ENCODE data around the gene GNS.

Gene GNS

DNA sequence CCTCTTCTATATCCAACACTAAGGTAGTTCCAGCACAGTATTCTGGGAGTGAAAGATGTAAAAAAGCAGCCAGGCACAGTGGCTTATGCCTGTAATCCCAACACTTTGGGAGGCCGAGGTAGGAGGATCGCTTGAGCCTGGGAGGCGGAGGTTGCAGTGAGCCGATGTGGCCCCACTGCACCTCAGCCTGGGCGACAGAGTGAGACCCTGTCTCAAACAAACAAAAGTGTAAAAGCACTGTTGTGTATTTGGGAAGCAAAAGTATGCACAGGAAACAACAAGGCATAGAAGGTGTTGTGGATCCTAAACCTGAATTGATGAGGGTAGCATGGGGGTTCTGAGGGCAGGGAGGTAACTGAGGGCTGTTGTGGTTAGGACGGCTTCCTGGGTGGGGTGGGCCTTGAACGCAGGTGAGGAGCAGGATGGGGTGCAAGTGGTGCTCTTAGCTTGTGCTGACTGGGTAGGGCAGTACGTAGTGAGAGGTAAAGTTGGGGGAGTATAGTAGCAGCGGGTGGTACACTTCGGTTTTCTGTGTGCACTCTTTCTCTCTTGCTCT lies 84.8 kb downstream of the GNS start:
- peak in 1 of 2 donors; percentile 31 for DNase-seq (ENCODE audit: low read depth in 2 of 2)

DNA sequence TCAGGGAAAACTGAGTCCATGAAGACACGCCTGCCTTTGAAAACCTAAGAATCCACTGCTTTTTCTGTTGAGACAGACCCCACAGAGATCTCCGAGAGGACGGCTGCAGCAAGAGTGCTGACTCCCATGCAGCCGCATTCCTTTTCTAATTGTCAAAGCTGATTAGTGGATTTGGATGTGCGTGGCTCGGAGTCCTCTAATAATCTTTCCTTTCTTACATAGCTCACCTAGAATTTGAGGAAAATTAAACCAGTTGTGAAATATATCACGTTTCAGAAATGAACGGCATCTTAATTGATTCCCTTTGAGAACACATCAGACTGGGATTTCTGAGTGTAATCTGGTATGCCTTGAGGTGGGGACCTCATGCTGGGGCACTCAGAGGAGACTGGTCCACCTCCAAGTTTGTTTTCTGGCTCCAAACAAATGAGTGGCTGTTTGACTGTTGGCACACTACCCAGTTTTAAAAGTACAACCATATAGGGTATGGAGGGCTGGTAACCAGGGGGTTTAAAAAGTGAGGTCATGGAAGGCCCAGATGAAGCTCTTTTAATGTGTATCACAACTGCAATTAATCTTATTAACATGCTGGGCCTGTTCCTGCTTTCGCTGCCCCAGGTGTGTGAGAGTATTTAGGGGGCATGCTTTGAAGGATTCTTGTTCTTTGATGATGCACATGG lies 85.6 kb downstream of the GNS start:
- DNase-seq (ENCODE audit: low read depth in 2 of 2) = no peak

GRCh38 chr12:64672925-64673409 lies 86.2 kb downstream of the GNS start:
- no peak for DNase-seq (ENCODE audit: low read depth in 2 of 2)

- no peak for DNase-seq (ENCODE audit: low read depth in 2 of 2)
Measured at GRCh38 chr12:64671681-64672080, 87.5 kb downstream of the GNS start.

DNA sequence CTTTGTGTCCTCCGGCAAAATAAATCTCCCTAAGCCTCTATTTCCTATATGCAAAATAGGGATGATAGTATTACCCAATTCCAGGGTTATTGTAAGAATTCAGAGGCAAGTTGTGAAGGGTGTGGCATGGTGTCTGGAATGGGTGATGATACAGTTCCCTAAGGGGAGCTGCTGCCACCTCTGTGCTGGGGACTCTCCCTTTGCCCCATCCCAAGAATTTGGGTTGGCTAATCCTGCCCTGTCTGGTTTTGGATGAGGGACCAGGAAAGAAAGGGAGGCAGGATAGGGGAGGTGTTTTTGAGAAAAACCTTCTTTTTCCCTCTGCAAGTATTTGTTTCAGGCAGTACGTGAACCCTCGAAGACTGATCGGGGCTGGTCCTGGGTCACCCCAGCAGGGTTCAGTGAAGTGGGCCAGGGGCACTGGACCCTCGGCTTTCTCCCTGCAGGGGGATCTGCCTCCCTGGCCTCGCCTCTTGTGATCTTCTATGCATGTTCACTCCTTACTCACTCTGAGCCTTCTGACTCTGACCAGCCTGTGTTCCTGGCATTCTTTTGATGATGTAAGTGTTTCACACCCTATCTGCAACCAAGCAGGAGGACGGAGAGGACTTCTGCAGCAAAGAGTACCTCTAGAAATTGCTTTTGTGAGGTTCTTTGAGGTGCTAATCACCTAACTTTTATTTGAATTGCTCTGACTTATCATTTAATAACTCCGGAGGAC lies 88.1 kb downstream of the GNS start:
- no peak for DNase-seq (ENCODE audit: low read depth in 2 of 2)

GRCh38 chr12:64670019-64670418 lies 89.2 kb downstream of the GNS start:
- no peak for DNase-seq (ENCODE audit: low read depth in 2 of 2)

DNA sequence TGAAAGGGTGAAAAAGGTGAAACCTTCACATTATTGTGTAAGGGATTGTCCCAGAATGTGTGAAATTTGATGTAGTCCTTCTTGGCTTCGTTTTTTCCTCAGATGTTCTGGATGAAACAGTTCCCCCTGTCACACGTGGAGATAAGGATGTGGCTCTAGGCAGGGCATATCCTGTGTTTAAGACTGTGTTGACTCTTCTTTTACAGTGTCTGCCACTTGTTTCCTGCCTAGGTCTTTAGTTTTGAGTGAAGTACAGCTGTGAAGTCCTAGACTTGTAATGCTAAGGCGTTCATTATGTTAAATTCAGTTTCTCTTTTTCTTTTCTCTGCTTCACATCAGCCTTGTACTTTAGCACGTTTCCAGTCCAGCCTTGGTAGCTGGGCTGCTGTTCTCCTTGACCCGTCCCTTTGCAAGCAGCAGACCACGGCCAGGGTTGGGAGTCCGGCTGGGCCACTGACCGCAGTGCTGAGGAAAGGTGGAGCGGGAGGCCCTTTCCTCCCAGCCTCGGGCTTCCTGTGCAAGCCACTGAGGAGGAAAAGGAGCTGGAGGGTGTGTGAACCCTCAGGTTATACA lies 89.8 kb downstream of the GNS start:
- peak in 1 of 2 donors; percentile 12 for DNase-seq (ENCODE audit: low read depth in 2 of 2)

- no peak for DNase-seq (ENCODE audit: low read depth in 2 of 2)
Measured at GRCh38 chr12:64667793-64668192, 91.4 kb downstream of the GNS start.

- DNase-seq (ENCODE audit: low read depth in 2 of 2) = no peak
Measured at GRCh38 chr12:64666054-64666914, 92.9 kb downstream of the GNS start.

DNA sequence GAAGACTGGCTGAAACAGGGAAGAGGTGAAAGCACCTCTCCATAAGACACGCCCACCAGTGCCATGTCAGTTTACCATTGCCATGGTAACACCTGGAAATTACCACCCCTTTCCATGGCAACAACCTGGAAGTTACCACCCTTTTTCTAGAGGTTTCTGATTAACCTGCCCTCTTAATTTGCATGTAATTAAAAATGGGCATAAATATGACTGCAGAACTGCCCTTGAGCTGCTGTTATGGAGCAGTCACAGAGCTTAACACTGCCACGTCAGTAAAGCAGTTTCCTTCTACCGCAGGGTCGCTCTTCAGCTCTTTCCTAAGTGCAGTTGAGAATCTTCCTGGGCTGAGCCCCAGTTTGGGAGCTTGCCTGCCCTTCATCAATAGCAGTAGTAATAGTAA lies 93.7 kb downstream of the GNS start:
- no peak for DNase-seq (ENCODE audit: low read depth in 2 of 2)
